HG03342 (cell line): ENCODE results near the gene EPS15.

Source experiments
- ATAC-seq: cut with Tn5 transposase; IDR thresholded peaks from one replicate; pipeline ENCODE4 v1.9.1; 2021; ENCODE audit warnings: mild to moderate bottlenecking, moderate library complexity; ENCODE audit not compliant: unreplicated experiment

Gene EPS15

DNA sequence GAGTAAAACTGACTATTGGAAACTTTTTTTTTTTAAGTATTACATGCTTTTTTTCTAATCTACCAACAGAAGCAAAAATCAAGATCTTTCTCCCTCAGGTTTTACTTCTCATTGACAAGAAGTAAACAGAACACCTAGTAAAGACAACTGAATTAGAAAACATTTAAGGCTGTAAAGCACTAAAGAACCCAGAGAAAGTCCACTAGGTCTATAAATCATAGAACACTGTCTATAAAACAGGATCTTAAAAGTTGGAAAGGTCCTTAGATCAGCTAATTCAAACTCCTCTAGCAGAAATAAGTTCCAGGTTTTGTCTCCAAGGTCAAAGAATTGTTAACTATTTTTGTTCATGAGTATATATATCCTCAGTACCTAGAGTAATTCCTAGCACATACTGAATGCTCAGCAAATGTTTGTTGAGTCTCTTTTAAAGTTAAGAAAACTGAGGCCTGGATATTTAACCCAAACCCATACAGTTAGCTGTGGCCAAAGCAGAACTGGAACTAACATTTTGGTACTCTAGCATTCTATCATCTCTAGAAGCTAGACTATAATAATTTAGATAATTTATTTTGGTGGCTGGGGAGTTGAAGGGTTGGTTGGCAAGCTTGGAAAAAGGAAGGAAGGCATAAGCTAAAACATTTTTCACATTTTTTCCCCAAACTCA lies 3.0 kb downstream of the EPS15 start:
- no peak for ATAC-seq

DNA sequence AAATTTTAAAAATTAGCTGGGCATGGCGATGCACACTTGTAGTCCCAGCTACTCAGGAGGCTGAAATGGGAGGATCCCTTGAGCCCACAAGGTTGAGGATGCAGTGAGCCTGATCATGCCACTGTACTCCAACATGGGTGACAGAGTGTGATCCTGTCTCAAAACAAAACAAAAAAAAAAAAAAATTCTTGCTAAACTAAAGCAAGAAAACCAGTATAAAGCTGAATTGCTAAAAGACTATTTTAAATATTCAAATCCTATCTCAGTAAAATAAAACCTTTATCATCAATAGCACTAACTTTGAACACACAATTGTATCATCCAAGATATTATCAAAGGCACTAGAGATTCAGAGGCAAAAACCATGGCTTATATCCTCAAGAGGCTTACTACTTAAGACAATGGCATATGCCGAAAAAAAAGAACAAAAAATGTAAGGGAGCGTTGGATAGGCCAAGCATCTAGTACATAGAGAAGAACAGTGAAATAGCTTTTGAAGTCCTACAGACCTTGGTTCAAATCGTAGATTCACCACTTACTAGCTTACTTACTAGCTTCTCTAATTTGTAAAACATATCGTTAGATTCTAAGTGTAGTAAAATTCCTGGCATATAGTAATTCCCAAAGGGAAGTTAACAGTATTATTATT lies 3.6 kb downstream of the EPS15 start:
- ATAC-seq, result no peak

DNA sequence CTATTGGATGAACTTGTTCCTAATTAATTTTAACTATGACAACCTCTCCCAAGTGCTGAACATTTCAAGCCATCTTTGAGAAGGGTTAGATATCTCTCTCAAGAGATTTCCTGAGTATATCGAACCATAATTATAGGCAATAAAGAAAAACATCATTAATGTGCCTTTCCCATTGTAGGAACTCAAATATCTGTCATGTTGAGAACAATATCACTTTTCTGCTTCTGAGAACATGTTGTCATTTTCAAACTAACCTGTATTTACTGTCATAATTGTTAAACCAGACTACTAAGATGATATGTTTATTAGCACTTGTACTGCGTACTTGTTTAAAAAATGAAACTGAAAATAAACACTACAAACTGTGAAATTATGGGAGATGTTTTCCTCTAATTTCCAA lies 4.3 kb downstream of the EPS15 start:
- ATAC-seq, result no peak

DNA sequence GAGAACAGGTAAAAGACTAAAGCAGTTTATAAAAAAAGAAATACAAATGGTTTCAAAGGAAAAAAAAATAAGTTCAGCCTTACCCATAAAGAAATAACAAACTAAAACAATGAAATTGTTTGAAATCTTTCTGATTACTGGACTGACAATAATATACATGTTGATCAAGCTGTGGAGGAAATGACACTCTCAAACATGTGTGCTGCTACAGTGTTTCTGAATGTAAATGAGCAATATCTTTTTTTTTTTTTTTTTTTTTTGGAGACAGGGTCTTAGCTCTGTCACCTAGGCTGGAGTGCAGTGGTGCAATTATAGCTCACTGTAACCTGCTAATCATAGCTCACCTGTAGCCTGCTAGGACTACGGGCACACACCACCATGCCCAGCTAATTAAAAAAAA lies 6.5 kb downstream of the EPS15 start:
- no peak for ATAC-seq

DNA sequence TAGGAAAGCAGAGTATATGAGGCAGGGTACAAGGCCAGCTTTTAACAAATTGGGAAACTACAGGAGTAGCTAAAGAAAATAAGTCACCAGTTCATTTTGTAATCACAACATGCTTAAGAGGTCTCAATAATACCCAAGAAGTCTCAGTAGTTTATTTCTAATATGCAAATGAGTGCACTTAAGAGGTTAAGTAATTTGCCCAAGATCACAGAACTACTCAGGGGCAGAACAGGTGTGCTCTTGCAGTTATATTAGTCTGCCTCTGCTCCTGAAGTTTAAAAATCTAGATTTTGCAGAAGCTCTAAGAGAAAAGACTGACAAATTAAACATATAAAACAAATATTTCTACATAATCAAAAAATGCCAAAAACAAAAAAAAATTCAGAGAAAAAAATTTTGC lies 6.9 kb downstream of the EPS15 start:
- ATAC-seq, result no peak

DNA sequence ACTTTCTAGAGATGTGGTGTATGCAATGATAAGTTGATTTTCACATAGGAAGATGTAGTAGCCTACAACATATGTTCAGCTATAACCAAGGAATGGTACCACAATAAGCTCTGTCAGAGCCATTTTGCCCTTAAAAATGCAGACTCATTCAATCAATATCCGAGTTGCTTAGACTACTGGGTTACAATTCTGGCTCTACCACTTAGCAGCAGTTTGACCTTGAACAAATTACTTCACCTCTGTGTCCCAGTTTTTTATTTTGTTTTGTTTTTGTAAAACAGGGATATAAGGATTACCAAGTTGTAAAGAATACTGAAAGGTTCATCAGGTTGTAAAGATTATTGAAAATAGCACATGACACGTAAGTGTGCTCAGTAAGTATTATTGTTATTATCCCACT lies 9.3 kb downstream of the EPS15 start:
- ATAC-seq, result no peak

DNA sequence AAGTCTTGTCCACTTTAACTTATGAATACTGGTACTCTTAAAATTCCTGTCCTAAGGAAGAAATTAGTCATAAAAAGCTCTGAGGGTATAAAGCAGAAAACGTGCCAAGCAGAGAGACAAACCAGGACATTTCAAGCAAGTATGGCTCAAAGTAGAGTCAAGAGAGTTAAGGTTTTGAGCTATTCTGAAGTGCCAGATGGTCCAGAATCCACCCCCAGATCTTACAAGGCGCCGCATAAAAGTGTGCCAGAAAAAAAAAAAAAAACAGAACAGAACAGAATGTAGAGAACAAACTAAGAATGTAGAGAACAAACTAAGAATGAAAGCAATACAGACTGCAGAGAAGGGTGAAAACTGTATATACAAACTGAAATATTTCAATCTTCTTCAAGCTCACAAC lies 12.5 kb downstream of the EPS15 start:
- peak; percentile 33 for ATAC-seq

DNA sequence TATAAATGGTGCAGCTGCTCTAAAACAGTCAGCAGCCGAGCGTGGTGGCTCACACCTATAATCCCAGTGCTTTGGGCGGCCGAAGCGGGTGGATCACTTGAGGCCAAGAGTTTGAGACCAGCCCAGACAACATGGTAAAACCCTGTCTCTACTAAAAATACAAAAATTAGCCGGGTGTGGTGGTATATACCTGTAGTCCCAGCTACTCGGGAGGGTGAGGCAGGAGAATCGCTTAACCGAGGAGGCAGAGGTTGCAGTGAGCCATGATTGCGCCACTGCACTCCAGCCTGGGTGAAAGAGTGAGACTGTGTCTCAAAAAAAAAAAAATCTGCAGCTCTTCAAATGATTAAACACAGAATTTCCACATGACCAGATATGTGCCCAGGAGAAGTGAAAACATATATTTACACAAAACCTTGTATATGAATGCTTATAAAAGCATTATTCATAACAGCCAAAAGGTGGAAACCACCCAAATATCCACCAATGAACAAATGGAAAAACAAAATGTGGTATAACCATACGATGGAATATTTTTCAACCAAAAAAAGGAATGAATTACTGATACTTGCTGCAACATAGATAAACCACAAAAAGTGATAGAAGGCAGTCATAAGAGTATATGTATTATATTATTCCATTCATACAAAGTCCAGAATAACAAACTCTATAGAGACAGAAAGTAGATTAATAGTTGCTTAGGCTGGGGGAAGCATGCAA lies 14.1 kb downstream of the EPS15 start:
- peak; percentile 40 for ATAC-seq

DNA sequence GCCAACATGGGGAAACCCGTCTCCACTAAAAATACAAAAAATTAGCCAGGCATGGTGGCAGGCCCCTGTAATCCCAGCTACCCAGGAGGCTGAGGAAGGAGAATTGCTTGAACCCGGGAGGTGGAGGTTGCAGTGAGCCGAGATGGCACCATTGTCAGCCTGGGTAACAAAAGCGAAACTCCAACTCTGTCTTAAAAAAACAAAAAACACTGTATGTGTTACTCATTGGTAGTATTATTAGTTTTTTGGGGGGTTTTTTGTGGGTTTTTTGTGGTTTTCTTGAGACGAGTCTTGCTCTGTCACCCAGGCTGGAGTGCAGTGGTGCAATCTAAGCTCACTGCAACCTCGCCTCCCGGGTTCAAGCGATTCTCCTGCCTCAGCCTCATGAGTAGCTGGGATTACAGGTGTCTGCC lies 17.8 kb downstream of the EPS15 start:
- ATAC-seq, result peak; percentile 62

DNA sequence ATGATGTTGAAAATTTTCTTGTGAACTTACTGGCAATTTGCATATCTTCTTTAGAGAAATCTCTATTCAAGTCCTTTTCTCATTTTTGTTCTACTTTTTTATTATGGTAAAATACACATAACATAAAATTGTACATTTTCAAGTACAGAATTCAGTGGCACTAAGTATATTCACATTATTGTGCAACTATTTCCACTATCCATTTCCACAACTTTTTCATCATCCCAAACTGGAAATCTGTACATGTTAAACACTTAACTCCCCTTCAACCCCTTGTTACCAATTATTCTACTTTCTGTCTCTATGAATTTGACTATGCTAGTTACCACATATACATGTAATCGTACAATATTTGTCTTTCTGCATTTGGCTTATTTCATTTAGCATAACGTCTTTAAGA lies 19.4 kb downstream of the EPS15 start:
- ATAC-seq, result no peak

DNA sequence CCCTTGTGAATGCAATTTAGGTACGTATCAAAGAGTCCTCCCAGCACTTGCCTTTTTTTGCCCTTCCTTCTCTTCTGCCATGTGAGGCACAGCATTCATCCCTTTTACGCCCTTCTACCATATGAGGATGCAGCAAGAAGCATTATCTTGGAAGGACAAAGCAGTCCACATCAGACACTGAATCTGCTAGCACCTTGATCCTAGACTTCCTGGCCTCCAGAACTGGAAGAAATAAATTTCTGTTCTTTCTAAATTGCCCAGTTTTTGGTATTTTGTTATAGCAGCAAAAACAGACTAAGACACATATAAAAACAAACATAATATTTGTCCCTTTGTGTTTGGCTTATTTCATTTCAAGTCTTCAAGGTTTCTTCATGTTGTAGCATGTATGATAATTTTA lies 20.1 kb downstream of the EPS15 start:
- no peak for ATAC-seq

DNA sequence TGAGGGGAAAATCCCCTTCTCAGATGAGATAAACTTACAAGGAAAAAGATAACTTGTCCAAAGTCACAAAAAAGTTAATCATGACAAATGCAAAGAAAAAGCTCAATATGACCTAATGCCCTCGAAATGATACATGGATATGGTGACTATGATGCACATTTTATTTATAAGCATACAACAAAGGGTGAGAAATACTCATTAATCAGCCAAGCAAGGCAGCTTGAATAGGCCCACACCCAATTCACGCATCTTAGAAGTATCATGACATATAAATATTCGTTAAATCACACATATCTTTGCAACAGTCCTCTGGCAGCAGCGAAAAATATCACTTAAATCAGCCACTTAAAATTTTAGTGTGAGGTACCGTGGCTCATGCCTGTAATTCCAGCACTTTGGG lies 21.7 kb downstream of the EPS15 start:
- no peak for ATAC-seq

DNA sequence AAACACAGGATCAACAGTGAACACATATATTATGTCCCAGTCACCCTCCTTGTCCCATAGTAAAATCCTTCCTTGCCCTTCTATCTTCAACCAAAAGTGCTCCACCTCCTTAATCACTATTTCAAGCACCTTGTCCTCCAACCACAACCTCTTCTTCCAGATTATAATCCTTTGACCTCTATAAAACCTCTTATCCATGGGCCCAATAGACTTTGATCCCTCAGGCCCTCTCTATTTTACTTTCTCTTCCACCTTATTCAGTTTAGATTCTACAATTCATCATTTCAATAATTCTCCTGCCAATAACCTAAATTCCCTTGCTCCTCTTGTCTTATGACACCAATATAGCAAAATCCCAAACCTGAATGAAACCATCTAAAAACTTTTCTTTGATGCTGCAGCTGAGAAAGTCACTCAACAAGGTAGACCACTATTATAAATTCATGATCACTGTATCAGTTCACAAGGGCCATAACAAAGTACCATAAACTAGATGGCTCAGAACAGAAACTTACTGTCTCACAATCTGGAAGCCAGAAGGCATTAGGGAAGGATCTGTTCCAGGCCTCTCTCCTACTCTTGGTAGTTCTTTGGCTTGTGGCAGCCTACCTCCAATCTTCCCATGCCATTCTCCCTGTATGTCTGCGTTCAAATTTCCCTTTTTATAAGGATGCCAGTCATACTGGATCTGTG lies 24.8 kb downstream of the EPS15 start:
- ATAC-seq, result no peak

DNA sequence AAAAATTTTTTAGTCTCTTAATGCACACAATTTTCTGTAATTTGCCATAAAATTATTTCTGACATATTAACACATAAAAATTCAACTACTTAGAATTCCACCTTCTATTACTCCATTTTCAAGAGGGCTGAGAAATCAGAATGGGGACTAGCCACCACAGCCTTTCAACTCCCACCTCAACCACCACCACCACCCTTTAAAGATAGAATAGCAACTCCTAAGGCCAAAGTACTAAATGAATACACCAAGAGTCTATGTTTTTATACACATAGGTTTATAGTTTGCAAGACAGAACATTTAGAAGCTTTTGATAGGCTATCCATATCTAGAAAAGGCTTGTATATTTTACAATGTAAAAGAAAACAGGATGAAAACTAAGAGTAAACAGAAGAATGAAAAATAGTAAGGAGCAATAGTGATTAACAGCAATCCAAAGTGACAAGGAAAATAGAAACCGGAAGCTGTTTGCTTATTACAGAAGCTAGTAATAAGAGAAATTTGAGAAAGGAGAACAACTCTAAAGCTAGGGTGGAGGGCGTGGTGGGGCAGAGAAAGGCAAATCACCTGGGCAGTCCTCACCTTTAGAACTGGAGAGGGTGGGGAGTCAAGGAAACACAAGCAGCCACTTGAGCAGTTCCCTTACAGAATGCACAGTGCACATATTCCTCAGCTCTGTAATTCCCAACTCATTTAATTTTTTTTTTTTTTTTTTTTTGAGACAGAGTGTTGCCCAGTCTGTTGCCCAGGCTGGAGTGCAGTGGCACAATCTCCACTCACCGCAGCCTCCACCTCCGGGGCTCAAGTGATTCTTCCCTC lies 27.7 kb downstream of the EPS15 start:
- ATAC-seq, result peak; percentile 53

DNA sequence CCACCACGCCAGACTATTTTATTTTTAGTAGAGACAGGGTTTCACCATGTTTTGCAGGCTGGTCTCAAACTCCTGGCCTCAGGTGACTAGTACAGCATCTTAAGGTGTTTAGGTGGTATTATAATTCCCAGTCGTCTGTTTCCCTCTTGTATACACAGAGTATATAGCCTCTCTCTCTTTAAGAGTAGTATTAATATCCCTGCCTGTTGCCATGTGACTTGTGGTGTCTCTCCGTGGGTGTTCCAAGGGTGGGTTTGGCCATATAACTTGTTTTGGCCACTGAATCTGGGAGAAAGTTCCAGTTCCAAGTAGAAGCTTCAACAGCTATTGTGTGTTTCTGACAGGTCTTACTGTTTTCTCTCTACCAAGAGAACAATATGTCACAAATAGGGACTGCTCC lies 29.6 kb downstream of the EPS15 start:
- ATAC-seq, result no peak

DNA sequence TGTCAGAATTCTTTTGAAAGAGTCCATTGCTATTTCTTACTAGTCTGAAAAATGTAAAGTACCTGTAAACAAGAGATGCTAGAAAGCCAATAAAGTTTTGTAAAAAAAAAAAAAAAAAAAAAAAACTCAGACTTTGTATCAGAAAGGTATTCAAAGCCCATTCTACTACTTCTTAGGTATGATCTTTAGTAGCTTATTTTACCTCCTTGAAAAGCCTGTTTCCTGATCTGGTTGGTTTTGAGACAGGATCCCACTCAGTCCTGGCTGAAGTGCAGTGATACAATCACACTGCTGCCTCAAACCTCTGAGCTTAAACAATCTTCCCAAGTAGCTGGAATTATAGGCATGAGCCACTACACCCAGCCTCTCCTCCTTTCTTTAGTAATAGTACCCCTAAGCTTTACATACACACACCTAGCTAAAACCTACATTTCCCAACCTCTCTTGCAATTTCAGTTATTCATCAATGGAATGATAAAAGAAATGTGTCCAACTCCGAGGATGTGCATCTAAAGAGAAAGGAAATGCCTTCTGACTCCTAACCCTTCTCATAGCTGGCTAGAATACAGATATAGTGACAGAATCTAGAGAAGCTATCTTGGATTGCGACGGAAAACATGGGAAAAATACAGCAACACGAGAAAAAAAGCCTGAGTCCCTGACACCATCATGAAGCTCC lies 30.6 kb downstream of the EPS15 start:
- ATAC-seq, result no peak

DNA sequence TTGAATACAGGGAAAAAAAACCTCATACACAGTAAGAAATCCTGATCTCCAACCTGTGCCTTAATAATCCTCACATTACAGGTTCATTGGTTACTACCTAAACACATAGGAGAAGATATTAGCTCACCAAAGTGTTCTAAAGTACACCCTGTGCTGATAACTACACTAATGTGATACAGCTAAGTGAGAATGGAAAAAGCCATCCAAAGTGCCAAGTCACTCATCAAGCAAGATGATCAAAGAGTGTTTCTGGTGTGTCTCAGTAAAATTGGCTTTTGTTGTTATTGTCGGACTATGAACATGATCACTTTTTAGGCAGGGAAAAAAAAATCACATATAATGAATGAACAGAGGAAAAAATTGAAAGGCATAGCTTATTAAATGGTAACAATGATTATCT lies 31.4 kb downstream of the EPS15 start:
- no peak for ATAC-seq

DNA sequence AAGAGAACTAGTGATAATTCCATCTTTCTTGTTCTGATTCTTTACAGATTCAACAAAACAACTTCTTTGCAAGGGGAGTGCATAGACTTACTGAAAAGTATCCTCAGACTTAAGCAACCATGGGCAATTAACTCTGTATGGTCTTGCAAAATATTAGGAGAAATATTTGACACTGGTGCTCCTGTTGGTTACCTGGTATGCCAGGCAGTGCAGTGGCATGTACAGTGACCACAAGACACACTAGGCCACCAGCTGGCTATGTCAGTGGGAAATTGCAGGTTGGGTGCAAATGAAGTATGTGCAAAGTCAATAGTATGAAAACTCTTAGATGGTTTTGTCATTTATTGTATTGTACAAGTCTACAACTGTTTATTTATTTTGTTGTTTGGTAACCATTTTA lies 34.5 kb downstream of the EPS15 start:
- no peak for ATAC-seq

DNA sequence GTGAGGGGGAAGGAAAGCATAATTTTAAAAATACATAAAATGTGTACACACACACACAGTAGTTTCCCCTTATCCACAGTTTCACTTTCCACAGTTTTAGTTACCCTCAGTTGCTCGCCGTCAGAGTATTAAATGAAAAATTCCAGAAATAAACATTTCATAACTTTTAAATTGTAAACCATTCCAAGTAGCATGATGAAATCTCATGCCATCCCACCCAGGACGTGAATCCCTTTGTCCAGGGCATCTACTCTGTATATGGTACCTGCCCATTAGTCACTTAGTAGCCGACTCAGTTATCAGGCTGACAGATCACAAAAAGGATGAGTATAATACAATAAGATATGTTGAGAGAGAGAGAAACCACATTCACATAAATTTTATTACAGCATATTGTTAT lies 36.2 kb downstream of the EPS15 start:
- ATAC-seq, result no peak
